AG09319 (cell line): ENCODE data around the gene SOS1.

Experiments used
- DNase-seq: peaks from one replicate; pipeline ENCODE4 v3.0.0-alpha.2; 2010; ENCODE audit warnings: low read depth; ENCODE audit errors: extremely low read depth
- TF ChIP-seq, protein P1 (sequence below): IDR thresholded peaks from 2 replicates; pipeline ENCODE4 v1.5.1; 2011; ENCODE audit warnings: low read depth, mild to moderate bottlenecking, inconsistent platforms, low read length, moderate library complexity

The SOS1 gene

DNA sequence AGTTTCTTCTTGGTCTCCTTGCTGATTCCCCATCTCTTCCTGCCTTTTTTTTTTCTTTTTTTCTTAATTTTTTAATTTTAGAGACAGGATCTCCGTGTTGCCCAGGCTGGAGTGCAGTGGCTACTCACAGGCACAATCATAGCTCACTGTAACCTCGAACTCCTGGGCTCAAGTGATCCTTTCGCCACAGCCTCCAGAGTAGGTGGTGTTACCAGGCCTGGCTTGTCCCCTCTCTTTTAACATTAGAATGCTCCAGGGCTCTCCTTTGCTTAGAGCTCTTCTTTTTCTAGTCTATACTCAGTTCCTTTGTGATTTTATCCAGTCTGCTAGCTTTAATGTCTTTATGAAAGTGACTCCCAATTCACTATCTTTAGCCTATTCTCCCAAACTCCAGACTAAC, 141.9 kb downstream of the SOS1 start:
- TF ChIP-seq, protein P1, sequence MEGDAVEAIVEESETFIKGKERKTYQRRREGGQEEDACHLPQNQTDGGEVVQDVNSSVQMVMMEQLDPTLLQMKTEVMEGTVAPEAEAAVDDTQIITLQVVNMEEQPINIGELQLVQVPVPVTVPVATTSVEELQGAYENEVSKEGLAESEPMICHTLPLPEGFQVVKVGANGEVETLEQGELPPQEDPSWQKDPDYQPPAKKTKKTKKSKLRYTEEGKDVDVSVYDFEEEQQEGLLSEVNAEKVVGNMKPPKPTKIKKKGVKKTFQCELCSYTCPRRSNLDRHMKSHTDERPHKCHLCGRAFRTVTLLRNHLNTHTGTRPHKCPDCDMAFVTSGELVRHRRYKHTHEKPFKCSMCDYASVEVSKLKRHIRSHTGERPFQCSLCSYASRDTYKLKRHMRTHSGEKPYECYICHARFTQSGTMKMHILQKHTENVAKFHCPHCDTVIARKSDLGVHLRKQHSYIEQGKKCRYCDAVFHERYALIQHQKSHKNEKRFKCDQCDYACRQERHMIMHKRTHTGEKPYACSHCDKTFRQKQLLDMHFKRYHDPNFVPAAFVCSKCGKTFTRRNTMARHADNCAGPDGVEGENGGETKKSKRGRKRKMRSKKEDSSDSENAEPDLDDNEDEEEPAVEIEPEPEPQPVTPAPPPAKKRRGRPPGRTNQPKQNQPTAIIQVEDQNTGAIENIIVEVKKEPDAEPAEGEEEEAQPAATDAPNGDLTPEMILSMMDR: no peak
- no peak for DNase-seq

DNA sequence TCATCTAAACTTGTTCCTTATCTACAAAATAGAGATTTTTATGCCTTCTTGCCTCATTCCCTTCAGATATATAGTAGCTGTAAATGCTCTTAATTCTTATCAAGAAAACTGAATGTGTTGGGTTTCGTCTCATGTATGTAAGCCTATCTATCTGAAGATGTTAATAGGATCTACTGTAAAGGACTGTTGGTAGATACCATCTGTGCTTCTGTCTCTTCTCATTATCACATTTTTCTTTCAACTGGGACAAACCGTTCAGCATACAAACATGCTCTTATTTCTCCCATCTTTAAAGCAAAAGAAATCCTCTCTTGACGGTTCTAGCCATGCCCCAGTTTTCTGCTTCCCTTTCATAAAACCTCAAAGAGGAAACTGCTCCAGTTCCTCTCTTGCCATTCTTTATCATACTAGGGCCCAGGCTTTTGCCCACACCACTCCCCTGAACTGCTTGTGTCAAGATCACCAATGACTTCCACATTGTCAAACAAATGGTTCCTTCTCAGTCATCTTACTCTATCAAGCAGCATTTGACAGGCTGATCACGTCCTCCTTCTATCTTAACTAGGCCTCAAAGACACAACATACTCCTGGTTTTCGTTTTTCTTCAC, 142.5 kb downstream of the SOS1 start:
- DNase-seq: no peak
- TF ChIP-seq, protein P1: no peak

DNA sequence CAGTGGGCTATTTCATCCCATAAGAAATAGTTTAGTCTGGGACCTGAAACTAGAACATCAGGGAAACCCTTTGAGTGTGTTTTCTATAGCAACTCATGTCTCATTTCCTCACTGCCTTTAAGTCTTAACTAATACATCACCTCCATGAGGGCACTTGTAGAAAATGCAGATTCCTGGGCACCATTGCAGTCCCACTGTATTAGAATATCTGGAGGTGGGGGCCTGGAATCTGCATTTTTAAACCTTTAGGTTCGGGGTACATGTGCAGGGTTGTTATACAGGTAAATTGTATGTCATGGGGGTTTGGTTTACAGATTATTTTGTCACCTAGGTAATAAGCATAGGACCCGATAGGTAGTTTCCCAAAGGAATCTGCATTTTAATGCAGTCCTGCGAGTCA, 143.8 kb downstream of the SOS1 start:
- no peak for DNase-seq
- TF ChIP-seq, protein P1: no peak

DNA sequence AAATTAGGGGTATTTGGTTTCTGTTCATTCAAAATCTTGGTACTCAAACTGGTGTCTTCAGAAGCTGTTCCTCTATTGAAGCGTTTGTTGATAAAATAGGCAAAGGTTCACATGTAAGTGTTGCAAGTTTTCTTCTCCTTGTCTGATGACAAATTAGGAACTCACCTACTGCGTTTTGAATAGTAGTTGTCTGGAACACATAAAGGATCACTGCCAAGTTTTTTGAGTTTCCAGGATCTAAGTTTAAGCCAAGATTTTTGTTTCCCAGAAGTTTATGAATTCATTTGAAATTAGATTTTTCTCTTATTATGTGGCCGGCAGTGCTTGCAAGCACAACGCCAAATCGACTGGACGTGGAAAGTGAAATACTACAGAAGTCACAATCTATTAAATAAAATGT, 145.8 kb downstream of the SOS1 start:
- no peak for DNase-seq
- TF ChIP-seq, protein P1: no peak

DNA sequence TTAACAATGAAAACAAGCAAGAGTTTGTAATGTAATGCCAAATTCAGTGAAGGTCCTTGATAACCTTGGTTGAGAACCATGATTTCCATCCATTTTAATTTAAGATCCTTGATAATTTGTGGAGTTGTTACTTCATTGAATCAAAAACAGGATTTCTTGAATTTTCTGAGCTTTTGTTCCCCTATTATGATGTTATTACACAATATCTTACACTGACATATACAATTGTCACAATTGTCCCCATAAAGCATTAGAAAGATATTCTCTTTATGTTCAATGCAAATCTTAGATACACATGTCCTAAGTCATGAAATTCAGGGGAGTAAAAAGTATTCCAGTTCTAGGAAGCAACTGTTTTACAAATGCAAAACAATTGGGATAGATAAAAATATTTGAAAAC, 147.6 kb downstream of the SOS1 start:
- TF ChIP-seq, protein P1: no peak
- no peak for DNase-seq

DNA sequence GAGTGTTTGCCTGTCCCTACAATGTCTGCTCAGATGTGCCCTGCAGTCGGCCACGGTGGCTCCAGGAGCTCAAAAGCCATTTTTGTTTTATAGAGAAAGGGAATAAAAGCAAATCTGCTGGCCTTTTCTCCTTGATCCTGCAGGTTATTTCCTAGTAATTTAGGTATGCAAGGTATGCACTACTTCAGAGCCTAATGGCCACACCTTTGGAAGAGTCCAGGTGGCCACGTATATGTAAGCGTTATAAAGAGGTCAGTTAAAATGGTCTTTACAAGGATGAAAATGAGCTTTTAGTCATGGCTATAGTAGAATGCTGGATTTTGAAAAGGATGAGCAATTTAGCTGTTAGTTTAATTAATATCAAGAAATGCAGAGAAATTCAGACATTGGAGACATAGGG, 149.5 kb downstream of the SOS1 start:
- DNase-seq: no peak
- TF ChIP-seq, protein P1: no peak

DNA sequence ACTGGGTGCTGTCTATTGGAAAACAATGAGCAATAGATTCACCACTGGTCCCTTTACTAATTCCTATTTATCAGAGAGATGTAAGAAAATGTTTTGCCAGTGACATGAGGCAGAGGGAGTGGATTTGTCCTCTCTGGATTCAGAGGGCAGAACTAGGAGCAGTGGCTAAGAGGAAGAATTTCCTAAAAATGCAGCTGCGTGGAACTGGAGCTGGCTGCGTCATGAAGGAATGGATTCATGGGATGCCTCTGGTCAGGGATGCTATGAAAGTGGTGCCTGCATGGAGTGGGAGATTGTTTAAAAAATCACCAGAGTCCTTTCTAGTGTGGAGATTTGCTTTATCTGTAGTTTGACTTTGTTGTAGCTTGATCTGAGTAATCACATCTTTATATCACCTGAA, 152.8 kb downstream of the SOS1 start:
- TF ChIP-seq, protein P1: no peak
- DNase-seq: no peak
